ENCODE data around the gene KCNIP4.

- TF ChIP-seq, protein P1, sequence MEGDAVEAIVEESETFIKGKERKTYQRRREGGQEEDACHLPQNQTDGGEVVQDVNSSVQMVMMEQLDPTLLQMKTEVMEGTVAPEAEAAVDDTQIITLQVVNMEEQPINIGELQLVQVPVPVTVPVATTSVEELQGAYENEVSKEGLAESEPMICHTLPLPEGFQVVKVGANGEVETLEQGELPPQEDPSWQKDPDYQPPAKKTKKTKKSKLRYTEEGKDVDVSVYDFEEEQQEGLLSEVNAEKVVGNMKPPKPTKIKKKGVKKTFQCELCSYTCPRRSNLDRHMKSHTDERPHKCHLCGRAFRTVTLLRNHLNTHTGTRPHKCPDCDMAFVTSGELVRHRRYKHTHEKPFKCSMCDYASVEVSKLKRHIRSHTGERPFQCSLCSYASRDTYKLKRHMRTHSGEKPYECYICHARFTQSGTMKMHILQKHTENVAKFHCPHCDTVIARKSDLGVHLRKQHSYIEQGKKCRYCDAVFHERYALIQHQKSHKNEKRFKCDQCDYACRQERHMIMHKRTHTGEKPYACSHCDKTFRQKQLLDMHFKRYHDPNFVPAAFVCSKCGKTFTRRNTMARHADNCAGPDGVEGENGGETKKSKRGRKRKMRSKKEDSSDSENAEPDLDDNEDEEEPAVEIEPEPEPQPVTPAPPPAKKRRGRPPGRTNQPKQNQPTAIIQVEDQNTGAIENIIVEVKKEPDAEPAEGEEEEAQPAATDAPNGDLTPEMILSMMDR (IDR thresholded peaks at IDR 0.05; ENCODE audit: insufficient read depth, low read depth, low read length), result no peak
- TF ChIP-seq EZH2 (IDR thresholded peaks at IDR 0.05; ENCODE audit: insufficient read depth, low read length), result no peak
These were observed 1248.4 kb downstream of the KCNIP4 start, which contains the start of gene PACRGL for GRCh38 chr4:20700007-20700761.
